NT2/D1 (cell line): ENCODE measurements around the gene LRIG1.

Experiments
- SUZ12 ChIP-seq: IDR thresholded peaks from 2 replicates; pipeline ENCODE4 v1.6.1; 2011; ENCODE audit not compliant: insufficient read length, insufficient read depth; ENCODE audit errors: extremely low read depth
- ZNF274 ChIP-seq: IDR thresholded peaks from 2 replicates; pipeline ENCODE4 v1.6.1; 2011; ENCODE audit warnings: mild to moderate bottlenecking, low read depth, low read length

DNA sequence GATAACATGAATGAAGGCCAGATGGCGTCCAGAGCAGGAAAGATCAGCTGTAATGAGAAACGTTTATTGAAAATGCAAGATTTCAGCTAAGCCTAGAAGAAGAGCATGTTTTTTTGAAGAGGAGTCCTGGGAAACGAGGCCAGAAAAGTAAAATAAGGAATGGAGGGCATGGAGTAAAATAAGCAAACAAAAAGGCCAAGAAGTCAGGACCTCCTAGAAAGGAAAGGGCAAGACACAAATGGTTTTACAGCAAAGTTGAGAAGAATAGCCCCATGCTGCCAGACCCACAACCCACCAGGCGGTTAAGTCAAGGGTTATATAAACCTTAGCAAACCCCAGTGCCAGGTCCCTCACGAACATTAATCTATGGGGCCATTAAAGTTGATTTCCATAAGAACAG, 30.5 kb downstream of the LRIG1 start:
- no peak for TF ChIP-seq ZNF274
- TF ChIP-seq SUZ12: no peak
